B cell (primary cell): ENCODE data around the gene KCNS1.

Experiments used
- CTCF ChIP-seq: fragments of 200-600 bp; IDR thresholded peaks from one replicate; pipeline ENCODE4 v1.8.0; 2022; ENCODE audit warnings: antibody characterized with exemption, mild to moderate bottlenecking
- EZH2 ChIP-seq: IDR thresholded peaks from 2 replicates; pipeline ENCODE4 v1.6.1; 2012; ENCODE audit warnings: borderline replicate concordance, low read depth, mild to moderate bottlenecking, moderate library complexity, low read length; ENCODE audit not compliant: insufficient read depth, poor library complexity, severe bottlenecking

GRCh38 chr20:45060294-45060693 is 40.6 kb downstream of the KCNS1 start:
- no peak for TF ChIP-seq CTCF
- no peak for TF ChIP-seq EZH2
